NCI-H1694 treated with DMSO at 0.1 percent for 48 hours (cell line): ENCODE results near the gene PRR5.
A peak's percentile ranks its signal among the peaks of the same experiment; 100 is the strongest.
"Not testable (repeated sequence)": the region's sequence is repeated elsewhere in the genome, so short reads cannot be mapped to it uniquely, and the experiment has no call there.

Experiments used
- DNase-seq: peaks from one replicate; lab custom pipeline; 2025; lab: John Stamatoyannopoulos, UW

PRR5 gene

DNA sequence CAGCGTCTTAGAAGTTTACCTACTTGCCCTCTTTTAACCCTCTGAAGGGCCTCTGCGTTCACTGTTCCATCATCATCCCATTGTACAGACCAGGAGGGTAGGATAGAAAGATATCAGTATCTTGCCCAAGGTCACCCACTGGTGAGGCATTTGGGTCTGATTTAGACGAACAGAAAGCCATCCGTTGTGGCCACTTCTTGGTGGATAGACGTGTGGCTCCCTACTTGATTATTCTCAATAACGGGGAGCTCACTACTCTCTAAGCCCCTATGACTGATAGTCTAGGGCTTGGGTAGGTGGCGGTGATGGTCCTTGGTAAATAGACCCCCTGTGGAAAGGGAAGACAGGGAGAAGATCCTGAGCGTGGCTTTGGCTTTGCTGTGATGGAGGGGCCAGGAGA, 28.6 kb upstream of the PRR5 start:
- no peak for DNase-seq

DNA sequence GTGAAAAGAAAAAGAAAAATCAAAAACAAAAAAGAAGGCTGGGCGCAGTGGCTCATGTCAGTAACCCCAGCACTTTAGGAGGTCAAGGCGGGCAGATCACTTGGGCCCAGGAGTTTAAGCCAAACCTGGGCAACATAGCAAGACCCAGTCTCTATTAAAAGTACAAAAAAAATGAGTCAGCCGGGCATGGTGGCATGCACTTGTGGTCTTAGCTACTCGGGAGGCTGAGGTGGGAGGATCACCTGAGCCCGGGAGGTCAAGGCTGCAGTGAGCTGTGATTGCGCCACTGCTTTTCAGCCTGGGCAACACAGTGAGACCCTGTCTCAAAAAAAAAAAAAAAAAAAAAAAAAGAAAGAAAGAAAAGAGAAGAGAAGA, 26.0 kb upstream of the PRR5 start:
- DNase-seq: not testable (repeated sequence)

DNA sequence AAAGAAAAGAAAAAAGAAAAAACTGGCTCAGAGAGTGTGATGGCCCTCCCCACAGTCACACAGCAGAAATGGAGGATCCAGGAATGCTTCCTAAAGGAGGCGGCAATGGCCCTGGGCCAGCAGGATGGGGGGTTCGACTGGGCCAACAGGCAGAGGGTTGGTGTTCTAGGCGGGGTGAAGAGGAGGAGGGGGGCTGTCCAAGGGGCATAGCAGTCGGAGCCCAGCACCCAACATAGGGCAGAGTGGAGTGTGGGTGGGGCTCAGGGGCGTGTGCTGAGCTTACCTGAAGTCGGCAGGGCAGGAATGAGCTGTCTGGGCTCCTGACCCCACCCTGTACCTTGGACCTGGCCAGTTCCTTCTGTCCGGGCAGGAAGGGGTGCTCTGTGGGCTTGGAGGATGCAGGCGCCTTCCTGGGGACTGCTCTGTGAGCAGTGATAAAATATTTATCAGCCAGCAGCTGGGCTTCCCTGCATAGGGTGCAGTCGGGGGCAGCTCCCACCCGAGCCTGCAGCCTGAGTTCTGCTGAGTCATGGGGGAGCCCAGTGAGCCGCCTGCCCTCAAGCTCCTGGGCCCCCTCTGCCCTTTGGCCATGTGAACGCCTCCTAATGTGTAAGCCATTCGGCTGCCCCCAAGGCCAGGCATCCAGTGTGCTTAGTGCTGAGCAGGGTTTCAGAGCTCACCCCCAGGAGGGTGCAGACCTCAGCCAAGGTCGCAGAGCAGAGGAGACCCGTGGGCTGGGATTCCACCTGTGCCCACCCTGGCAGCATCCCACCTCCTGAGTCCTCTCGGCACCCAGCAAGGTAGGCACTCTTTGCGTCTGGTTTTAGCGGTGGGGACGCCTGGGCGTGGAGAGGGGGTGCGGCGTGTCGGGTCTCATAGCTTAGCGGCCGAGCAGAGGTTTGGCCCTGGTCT, 25.3 kb upstream of the PRR5 start:
- no peak for DNase-seq

DNA sequence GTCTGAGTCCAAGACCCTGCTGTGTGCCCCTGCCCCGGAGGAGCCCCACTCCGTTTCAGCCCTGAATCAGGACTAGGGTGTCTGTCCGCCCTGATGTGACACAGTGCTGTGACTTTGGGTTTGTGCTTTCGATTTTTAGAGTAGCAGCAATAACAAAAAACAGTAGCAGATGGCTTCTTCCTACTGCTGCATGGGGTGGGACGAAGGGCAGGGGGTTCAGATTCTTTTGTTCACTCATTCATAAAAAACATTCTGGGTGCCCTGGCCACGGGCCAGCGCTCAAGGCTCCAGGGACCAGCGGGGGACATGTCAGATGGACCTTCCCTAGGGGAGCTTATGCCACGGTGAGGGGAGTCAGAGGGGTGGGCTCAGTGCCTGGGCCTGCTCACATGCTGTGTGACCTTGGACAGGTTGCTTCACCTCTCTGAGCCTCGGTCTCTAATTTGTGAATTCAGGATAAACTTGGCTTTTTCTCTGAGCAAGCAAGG, 24.6 kb upstream of the PRR5 start:
- DNase-seq: peak; percentile 68

DNA sequence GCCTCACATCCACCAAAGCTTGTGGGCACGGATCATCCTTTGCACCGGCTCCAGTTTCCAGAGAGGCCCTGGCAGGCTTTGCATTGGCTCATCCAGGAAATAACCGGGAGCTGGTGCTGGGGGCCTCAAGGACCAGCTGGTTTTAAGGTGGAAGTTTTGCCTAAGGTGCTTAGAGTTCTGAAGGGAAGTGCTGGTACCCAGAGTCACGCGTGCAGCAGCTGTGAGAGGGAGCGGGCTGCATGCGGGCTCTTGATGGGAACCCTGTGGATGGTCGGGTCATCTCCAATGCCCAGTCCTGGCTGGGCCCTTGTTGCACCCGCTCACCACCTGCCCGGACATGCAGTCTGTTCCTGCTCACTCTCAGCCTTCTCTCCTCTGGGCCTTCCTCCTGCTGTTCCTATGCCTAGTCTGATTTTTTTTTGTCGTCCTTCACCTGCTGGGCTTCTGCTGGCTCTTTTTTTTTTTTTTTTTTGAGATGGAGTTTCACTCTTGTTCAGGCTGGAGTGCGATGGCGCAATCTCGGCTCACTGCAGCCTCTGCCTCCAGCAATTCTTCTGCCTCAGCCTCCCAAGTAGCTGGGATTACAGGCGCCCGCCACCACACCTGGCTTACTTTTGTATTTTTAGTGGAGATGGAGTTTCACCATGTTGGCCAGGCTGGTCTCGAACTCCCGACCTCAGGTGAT, 24.0 kb upstream of the PRR5 start:
- DNase-seq: no peak

DNA sequence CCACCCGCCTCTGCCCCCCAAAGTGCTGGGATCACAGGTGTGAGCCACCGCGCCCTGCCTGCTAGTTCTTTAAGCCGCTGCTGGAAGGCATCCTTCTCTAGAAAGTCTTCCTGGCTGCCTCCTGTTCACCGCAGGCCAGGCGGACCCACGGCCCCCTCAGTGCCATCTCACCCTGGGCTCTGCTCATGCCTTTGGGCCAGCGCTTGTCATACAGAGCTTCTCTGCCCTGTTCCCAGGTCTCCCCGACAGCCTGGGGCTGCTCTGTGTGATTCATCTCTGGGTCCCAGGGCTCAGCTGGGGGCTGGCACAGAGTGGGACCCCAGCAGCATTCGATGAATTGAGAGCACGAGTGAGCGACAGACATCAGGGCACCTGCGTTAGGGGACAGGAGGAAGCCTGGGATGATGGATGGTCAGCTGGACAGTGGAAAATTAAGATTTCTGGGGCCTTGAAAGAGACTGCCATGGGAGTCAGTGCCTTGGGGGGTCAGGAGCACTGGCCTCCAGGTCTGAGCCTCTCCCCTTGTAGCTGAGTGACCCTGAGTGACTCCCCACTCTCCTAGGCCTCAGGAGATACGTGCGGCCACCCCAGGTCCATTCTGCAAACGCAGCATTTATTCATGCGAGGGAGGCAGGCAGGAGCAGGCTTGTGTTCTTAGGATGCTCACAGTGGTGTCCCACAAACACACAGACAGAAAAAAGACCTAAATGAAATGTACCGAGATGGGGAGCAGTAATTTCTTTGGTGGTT, 23.3 kb upstream of the PRR5 start:
- DNase-seq: no peak

DNA sequence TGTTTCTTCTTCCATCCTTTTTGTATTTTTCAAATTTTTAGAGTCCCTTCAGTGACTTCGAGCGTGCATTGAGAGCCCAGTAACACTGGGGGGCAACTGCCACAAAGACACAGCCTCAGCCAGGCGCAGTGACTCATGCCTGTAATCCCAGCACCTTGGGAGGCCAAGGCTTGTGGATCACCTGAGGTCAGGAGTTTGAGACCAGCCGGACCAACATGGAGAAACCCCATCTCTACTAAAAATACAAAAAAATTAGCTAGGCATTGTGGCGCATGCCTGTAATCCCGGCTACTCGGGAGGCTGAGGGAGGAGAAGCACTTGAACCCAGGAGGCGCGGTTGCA, 22.7 kb upstream of the PRR5 start:
- not testable (repeated sequence) for DNase-seq

GRCh38 chr22:44680058-44680457, 21.9 kb upstream of the PRR5 start:
- DNase-seq: no peak

- DNase-seq: no peak
Observed at GRCh38 chr22:44680481-44680894, 21.5 kb upstream of the PRR5 start.

DNA sequence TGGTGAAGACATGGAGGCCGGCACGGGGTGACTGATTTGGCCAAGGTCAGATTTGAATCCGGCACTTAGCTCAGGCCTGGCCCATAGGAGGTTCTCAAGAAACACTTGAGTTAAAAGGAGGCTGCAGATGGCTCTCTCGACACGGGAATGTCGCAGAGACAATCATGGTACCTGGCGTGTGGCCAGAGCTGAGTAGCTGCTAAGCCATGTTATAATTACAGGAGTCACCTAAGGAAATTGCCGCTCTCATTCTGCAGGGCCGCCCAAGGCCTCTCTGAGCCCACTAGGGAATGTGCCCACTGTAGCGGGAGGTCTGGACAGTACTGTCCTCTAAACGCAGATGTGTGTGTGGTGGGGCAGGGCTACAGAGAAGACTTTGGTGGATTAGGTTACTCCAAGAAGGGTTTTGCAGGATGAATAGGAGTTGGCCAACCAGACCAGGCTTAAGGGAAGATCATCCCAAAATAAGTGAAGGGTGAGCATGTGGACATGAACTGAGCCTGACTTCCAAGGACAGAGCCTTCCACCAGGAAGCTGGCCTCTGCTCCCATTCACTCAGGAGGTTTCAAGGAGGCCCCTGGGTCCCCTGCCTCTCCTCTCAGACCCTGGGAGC, 19.3 kb upstream of the PRR5 start:
- no peak for DNase-seq

GRCh38 chr22:44683237-44683636, 18.8 kb upstream of the PRR5 start:
- DNase-seq: no peak

GRCh38 chr22:44683881-44684280, 18.1 kb upstream of the PRR5 start:
- no peak for DNase-seq

- DNase-seq: peak; percentile 91
Observed at GRCh38 chr22:44684506-44685383, 17.3 kb upstream of the PRR5 start.

- DNase-seq: no peak
Observed at GRCh38 chr22:44685384-44686056, 16.5 kb upstream of the PRR5 start.

DNA sequence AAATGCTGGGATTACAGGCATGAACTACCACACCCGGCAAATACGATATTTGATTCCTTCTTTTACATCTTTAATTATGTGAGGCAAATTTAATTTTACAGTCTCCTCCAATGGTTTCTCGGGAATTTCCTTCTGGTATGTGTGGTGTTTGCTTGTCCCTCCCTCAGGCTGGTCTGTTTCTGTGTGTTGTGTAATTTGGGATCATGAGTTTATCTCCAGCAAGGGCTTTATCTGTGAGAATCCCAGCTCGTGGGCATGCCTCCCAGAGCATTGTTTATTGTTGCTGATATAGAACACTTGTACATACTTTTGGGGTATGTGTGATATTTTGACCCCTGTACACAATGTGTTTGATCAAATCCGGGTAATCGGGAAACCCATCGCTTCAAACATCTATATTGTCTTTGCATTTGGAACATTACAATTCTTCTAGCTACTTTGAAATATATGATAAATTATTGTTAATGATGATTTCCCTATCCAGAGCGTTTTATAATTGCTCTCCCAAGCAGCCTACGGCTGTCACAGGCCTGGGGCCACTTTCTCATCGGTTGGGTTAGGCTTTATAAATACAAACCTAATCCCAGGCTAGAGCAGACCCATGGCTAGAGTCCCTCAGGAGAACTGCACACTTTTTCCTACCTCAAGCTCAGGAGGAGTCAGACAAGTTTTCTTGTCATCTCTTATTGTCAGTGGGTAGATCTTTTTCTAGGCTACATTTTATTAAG, 15.0 kb upstream of the PRR5 start:
- no peak for DNase-seq

DNA sequence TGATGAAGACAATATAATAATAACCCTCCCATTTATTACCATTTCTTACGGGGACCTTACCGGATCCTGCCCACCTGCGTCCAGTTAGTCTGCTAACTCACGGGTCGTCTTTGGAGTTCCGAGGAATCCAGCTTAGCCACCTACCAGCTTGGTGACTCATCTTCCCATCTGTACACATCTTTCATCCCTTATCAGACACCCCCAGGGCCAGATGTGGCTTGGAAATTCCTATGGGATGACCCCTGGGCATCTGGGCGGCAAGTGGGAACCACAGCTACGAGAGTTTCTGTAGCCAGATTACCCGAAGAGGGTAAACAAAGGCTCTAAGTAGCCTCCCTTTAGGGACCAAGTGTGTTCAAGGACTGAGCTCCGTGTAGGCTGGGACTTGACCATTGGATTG, 12.8 kb upstream of the PRR5 start:
- no peak for DNase-seq

GRCh38 chr22:44689915-44690524, 12.0 kb upstream of the PRR5 start:
- DNase-seq: no peak

- DNase-seq: no peak
Observed at GRCh38 chr22:44691796-44692661, 10.0 kb upstream of the PRR5 start.

GRCh38 chr22:44692662-44693007, 9.4 kb upstream of the PRR5 start:
- no peak for DNase-seq
